NCI-H1048 (cell line): ENCODE results near the gene RPA4.
"Not testable (repeated sequence)": the region's sequence is repeated elsewhere in the genome, so short reads cannot be mapped to it uniquely, and the experiment has no call there.

Source experiments
- DNase-seq: peaks from one replicate; lab custom pipeline; 2025; lab: John Stamatoyannopoulos, UW

RPA4 gene, protein sequence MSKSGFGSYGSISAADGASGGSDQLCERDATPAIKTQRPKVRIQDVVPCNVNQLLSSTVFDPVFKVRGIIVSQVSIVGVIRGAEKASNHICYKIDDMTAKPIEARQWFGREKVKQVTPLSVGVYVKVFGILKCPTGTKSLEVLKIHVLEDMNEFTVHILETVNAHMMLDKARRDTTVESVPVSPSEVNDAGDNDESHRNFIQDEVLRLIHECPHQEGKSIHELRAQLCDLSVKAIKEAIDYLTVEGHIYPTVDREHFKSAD

DNA sequence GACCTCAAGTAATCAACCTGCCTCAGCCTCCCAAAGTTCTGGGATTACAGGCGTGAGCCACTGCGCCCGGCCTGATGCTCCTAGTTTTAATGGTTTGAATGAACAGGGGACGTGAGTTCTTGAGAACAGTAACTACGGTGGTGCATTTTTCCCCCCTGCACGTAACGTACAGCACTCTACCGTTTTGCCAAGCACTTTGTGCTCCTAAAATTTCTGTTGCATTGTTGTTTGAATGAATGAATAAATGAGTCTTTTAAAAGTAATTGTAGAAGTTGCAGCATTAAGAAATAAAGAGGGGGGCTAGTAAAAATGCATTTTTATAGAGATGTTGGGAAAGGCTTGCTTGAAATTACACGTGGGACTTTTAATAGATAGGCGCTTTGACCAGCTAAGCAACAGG, at the start of gene RPA4:
TSS of gene RPA4 (plus strand) at position 301 of the 400 bp plus-strand sequence. CDS start 403 bp downstream, outside the sequence.
- DNase-seq: no peak

DNA sequence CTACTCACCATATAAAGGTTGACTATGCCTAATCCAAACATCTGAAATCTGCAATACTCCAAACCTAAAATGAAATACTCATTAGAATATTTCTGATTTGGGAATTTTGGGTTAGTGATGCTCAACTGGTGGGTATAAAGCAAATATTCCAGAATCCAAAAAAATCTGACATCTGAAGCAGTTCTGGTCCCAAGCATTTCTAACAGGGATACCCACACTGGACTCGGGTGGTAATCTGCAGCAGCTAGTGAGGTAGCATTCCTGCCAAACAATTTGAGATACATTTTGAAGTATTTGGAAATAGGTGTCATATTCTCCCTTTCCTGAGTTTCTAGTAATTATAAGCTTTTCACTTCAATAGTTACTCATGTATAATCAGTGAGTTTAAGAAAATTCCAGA, 49.6 kb upstream of the RPA4 start:
- DNase-seq: no peak

DNA sequence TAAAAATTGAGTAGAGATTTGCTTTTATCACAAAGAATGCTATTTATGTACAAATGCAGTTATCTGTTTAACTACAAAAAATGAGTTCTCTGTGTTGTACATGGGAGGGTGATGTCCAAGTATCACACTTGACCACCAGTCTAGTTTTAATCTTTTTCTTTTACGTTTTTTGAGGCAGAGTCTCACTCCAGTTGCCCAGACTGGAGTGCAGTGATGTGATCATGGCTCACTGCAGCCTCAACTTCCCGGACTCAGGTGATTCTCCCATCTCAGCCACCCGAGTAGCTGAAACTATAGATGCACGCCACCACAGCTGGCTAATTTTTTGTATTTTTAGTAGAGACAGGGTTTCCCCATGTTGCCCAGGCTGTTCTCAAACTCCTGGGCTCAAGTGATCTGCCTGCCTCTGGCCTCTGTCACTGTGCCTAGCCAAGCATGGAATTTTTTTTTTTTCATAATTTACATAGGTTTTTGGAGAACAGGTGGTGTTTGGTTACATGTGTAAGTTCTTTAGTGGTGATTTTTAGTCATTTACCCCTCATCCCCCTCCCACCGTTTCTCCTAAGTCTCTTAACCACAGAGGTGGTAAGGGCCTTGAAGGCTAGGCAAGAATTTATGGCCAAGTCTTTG, 47.9 kb upstream of the RPA4 start:
- DNase-seq: no peak

DNA sequence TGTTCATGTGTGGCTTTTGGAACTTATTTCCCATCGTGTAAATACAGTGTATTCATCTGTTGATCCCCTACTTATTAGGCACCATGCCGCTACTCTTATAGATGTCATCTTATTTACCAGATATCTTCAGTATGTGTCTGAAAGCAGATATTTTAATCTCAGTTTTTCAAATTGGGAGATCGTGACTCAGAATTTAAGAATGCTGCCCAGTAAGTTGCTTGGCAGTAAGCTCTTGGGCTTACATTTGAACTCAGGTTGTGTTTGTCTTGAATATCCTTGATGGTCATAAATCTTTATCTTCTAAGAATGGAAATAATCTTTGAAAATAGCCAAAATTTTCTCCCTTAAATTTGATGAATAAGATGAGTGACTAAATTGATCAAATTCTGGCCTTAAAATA, 45.9 kb upstream of the RPA4 start:
- DNase-seq: no peak

DNA sequence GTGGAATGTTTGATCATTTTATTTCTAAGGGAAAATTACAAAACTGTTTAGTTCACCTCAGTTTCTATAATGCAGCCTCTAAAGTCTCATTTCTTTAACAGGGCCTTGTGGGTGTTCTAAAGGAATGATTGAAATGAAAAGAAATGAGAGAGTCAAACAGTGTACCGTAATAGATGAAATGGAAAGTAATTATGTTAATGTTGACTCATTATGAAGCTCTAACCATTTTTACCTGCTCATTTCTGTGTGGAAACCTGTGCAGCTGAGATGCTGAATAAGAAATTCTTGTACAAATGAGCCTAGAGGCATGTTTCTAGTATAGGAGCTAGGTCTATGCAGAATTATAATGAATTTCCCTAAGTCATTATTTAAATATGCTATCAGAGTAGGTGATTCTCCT, 45.2 kb upstream of the RPA4 start:
- DNase-seq: no peak

DNA sequence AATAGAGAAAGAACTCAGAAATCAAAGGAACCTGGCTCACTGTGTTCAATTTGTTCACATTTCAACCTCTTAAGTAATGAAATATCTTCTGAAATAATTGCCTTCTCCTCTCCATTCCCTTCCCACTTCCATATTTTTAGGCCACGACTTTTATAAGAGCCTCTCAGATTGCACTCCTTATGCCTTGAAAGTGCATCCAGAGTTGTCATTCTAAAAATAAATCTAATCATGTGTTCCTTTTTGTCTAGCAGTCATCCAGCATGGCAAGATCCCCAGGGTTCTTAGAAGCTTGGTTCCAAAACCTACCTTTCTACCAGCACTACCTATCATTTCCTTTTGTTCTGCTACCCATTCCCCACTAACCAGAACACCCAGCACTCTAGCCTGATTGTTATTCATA, 42.4 kb upstream of the RPA4 start:
- DNase-seq: no peak

DNA sequence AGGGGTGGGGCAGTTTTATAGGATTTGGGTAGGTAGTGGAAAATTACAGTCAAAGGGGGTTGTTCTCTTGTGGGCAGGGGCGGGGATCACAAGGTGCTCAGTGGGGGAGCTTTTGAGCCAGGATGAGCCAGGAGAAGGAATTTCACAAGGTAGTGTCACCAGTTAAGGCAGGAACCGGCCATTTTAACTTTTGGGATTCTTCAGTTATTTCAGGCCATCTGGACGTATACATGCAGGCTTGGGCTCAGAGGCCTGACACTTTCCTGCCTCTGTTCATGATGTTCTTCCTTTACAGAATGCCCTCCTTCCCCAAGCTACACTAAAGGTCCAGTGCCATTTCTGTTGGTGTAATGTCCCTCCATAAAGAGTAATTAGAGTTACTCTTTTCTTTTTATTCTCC, 41.8 kb upstream of the RPA4 start:
- not testable (repeated sequence) for DNase-seq

DNA sequence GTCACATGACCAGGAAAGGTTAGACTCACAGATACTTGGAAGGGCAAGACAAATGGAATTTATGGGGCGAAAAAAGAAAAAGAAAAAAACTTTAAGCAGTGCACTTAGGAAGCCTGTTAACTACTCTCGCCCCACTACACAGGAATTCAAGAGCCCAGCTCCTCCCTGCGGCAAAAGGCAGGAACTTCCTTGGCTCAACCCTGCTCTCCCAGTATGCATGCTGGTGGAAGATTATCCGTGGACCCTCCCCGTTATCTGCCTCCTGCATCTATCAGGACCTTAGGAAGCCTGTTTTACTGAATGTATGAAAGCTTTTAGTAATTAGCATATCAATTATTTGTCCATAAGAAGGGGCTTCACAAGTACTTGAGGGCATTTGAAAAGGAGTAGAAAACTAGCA, 40.1 kb upstream of the RPA4 start:
- no peak for DNase-seq

DNA sequence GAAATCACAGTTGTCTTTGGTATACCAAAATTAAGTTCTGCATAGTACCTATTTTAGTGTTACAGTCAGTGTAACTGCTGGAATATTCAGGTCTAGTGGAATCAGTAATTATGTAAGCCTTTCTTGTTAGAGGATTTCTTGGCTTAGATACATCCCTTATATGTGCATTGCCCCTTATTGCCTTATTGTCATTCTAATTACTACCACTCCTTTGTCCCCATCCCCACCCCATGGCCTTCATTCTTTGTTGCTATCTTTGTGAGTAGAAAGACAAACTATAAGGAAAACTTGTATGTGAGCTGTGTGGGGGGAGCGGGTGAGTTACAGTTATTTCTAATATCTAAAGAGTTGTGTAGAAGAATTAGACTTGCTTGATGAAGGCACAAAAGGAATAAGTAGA, 36.9 kb upstream of the RPA4 start:
- DNase-seq: no peak

DNA sequence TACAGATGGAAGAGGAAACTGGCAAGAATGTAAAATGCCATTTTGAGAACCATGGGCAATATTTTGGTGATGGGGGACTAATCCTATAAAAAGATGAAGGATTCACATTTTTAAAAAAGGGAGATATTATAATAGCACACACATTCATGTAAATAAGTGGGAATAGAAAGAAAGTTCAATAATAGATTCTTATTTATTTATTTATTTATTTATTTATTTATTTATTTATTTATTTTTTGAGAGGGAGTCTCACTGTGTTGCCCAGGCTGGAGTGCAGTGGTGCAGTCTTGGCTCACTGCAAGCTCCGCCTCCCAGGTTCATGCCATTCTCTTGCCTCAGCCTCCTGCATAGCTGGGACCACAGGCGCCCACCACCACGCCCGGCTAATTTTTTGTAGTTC, 24.3 kb upstream of the RPA4 start:
- DNase-seq: not testable (repeated sequence)

DNA sequence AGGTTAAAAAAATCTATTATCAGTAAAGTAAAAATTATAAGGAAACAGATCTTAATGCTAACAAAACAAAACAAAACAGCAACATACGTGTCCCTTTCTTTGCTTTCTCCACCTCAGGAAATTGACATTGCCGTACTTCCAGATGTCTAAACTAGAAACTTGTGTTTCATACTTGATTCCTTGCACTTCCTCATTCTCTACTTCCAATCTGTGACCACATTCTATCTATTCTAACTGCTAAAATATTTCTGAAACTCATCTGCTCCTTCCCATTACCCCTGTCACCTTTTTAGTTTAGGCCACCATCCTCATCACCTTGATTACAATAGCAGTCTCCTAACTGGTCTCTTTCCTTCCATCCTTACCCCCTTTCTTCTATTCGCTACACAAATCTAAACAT, 22.5 kb upstream of the RPA4 start:
- DNase-seq: no peak

DNA sequence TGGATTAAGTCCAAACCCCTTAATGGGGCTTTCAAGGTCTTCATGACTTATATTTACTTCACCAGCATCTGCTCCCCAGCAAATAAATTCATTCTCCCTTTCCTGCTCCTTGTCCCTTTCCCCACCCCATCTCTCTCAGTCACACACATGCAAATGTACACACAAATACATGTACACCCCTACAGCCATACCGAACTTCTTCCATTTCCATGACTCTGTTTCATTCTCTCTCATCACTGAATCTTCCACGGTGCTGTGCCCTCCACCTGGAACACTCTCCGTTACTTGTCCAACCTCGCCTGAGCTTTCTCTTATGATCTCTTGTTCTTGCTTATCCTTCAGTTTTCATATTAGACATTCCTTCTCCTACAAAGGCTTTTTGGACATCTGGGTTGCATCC, 22.0 kb upstream of the RPA4 start:
- no peak for DNase-seq

DNA sequence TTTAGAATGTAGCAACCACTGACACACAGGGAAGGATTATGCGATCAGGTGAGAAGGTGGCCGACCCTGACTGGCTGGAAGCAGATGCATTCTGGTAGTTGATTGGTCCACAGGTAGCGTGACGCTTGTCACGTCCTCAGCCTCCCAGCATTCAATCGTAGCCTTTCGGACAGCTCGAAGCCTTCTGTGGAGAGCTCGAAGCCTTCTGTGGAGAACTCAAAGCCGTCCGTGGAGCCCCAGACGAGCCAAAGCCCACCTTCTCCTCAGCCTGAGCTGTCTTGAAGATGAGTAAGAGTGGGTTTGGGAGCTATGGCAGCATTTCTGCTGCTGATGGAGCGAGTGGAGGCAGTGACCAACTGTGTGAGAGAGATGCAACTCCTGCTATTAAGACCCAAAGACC, 319 bp downstream of the RPA4 start:
- DNase-seq: no peak

DNA sequence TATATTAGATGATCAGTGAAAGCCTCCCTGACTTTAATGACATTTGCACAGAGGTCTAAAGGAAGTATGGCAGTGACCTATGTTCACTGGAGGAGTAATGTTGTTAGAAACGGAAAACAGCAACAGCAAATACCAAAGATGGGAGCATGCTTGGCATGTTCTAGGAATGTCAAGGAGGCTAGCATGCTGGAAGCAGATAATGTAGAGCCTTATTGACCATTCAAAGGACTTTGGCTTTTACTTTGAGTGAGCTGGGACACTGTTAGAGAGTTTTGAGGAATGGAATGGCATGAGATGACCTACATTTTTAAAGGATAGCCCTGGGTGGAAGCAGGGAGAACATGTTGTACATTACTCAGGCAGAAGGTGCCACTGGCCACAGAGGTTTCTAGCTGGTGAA, 6.0 kb downstream of the RPA4 start:
- no peak for DNase-seq

DNA sequence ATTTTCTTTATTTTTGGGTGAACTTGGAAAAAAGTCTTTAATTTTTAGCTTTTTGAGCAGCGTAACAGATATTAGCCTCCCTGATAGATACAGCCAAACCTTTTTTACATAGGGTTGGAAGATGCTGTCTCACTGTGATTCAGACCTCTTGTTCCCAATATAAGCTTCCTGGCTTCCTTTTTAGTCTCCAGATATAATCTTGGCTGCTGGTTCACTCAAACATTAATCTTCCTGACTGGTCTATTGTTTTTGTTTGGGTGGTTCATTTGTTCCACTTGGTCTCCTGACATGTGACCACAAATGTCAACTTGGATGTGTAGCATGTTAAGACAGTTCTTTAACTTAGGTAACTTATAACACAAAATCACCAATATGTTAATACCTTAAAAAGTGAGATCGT, 23.0 kb downstream of the RPA4 start:
- DNase-seq: no peak

DNA sequence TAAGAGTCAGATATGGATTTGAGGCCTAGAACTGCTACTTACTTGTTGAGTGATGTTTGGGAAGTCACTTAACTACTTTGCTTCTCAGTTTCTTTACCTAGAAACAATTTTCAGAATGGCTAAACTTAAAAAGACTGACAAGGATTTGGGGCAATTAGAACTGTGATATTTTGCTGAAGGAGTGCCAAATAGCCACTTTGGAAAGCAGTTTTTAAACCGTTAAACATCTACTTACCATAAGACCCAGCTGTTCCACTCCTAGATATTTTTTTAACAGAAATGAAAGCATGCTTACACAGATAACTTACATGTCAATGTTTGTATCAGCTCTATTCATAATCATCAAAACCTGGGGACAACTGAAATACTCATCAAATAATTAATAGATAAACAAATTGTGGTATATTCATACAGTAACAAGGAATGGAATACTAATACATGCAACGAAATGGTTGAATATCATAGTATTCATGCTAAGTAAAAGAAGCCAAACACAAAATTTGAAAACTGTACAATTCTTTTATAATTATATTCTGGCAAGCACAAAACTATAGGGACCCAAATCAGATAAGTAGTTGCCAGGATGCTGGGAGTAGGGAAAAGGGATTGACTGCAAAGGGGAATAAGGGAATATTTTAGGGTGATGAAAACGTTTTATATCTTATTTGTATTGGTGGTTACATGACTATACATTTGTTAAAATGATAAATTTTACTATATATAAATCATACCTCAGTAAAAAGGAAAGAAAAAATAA, 24.0 kb downstream of the RPA4 start:
- DNase-seq: no peak

DNA sequence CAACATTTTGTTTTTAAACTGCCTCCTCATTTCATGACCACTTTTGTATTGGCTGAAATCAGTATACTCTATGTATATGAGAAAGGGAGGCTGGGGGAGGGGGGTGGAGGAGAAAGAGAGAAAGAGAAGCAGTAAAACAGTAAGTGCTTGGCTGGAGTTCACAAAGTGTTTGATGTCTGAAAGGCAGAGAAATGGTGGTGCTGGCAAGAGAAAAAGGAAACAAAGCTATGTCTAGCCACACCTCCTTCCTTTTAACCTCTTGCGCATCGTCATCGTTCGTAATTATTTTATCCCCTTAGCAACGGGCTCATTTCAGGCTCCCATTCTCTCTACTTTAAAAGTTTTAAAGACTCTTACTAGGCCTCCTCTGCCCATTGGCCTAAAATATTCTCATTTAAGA, 25.6 kb downstream of the RPA4 start:
- DNase-seq: no peak

DNA sequence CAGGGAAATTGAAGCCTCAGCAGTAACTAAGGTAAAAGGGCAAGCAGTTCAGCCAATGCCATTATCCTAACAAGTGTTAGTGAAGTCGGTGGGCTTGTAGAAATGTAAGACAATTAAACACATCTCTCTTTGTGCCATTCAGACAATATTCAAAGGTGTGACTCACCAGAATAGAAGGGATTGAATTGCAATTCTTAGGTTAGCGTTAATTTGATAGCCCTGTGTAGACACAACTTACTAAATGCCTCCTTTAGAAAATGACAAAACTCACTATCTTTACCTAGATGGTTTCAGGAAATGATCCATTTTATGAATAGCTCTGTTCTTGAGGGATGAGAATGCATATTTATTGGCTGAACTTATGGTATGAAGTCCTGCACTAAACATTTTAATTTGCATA, 35.2 kb downstream of the RPA4 start:
- no peak for DNase-seq

DNA sequence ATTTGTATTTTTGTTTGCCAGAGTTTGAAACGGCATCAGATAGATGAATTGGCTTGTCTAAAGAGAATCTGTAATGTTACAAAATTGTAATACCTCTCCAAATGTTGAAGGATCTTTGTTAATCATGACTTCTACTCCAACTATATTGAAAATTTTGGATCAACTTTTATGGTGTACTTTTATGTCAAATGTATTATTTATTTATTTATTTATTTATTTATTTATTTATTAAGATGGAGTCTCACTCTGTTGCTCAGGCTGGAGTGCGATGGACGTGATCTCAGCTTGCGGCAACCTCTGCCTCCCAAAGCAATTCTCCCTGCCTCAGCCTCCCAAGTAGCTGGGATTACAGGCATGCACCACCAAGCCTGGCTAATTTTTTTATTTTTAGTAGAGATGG, 36.0 kb downstream of the RPA4 start:
- no peak for DNase-seq

DNA sequence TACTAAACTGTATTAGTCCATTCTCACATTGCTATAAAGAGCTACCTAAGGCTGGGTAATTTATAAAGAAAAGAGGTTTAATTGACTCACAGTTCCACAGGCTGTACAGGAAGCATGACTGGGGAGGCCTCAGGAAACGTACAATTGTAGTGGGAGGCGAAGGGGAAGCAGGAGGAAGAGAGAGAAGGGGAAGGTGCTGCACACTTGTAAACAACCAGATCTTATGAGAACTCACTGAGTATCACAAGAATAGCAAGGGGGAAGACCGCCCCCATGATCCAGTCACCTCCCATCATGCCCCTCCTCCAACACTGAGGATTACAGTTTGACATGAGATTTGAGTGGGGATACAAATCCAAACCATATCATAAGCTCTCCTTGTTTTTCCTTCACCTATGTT, 40.9 kb downstream of the RPA4 start:
- no peak for DNase-seq

DNA sequence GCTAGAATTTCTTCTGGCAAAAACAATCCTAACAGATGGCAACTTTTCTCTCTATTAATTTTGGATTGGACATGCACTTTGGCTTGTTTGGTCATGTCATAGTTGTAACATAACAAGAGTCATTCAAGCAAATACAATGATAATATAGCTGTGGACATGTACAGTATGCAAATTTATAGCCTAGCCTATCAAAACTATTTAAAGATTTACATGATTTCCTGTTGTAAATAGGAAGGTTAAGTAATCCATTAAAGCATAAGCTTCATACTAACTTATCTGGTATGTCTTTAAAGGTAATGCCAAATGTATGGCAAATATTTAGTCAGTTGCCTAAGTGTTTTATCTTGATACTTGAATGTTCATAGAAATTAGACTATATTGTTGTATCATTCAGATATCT, 45.3 kb downstream of the RPA4 start:
- DNase-seq: no peak
